AG04449 (cell line): ENCODE data around the gene LOXL4.
A peak's percentile ranks its signal among the peaks of the same experiment; 100 is the strongest.

Experiments used
- CTCF ChIA-PET: fragments of 350-600 bp; formaldehyde crosslinking; extraction: SDS; loops from one replicate; lab custom pipeline; 2021; ENCODE audit warnings: antibody characterized with exemption; lab: Yijun Ruan, JAX
- POLR2A ChIA-PET: fragments of 400-600, 350-600 bp; formaldehyde crosslinking; extraction: SDS; loops from one replicate; lab custom pipeline; 2020; ENCODE audit warnings: antibody characterized with exemption, inconsistent platforms; lab: Yijun Ruan, JAX
- DNase-seq: peaks from one replicate; pipeline ENCODE4 v3.0.0-alpha.2; 2010; ENCODE audit warnings: low read depth, low spot score
- H3K4me3 ChIP-seq: 2 replicates; pipeline ENCODE4 v1.5.1; 2011; ENCODE audit warnings: low read depth, mild to moderate bottlenecking, control low read depth, low read length
- TF ChIP-seq, protein P1 (sequence below): IDR thresholded peaks from one replicate; pipeline ENCODE4 v1.5.1; 2011; ENCODE audit warnings: mild to moderate bottlenecking, moderate library complexity, low read length, control low read depth, inconsistent platforms; ENCODE audit not compliant: insufficient read depth; ENCODE audit errors: missing control alignments

The LOXL4 gene

DNA sequence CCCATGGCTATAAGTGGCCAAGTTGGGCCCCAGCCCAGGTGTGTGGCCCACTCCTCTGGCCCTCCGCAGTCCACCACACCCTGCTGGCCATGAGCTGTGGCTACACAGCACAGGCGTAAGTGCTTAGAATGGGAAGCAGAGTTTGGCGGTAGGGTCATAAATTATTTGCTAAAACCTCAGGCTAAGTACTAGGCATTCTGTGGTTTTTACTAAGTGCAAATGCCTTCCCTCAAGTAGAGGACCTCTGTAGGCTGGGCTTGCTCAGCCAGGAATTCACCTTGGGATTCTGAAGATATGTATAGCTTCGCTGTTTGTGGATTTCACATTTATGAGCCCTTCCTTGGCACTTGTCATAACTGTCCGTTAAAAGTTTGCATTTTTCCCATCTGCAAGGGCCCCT, 44.8 kb upstream of the LOXL4 start:
- TF ChIP-seq, protein P1, sequence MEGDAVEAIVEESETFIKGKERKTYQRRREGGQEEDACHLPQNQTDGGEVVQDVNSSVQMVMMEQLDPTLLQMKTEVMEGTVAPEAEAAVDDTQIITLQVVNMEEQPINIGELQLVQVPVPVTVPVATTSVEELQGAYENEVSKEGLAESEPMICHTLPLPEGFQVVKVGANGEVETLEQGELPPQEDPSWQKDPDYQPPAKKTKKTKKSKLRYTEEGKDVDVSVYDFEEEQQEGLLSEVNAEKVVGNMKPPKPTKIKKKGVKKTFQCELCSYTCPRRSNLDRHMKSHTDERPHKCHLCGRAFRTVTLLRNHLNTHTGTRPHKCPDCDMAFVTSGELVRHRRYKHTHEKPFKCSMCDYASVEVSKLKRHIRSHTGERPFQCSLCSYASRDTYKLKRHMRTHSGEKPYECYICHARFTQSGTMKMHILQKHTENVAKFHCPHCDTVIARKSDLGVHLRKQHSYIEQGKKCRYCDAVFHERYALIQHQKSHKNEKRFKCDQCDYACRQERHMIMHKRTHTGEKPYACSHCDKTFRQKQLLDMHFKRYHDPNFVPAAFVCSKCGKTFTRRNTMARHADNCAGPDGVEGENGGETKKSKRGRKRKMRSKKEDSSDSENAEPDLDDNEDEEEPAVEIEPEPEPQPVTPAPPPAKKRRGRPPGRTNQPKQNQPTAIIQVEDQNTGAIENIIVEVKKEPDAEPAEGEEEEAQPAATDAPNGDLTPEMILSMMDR, result no peak
- DNase-seq, result no peak
- no peak overlapping the region for H3K4me3 ChIP-seq
- CTCF ChIA-PET, result interaction anchor here (0.6 to 7.3 kb wide), 13 partner anchors 9 to 159 kb away, joined by 3 to 142 read pairs (median 5); partner anchors contain the start of gene LOXL4
- POLR2A ChIA-PET, result interaction anchor here (1.6 kb wide), 1 partner anchor 11 kb away, joined by 8 read pairs; no protein-coding TSS in a partner anchor

DNA sequence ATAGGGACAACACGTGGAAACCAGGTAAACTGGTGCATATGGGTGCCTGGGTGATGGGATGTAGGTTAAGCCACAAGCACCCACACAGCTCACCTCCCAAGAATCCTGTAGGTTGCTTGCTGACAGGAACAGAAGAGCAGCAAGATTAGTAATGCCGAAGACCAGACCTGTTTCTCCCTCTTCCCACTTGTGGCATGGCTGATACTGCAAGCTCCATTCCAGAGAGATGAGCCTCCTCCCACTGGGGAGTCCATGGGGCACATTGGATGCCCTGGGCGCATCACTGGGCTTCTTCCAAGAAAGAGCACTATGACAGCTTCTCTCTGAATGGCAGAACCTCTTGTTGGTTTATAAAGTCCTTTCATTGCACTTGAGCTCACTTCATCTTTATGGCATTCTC, 44.4 kb upstream of the LOXL4 start:
- TF ChIP-seq, protein P1, result no peak
- POLR2A ChIA-PET, result interaction anchor here (1.6 kb wide), 1 partner anchor 11 kb away, joined by 8 read pairs; no protein-coding TSS in a partner anchor

DNA sequence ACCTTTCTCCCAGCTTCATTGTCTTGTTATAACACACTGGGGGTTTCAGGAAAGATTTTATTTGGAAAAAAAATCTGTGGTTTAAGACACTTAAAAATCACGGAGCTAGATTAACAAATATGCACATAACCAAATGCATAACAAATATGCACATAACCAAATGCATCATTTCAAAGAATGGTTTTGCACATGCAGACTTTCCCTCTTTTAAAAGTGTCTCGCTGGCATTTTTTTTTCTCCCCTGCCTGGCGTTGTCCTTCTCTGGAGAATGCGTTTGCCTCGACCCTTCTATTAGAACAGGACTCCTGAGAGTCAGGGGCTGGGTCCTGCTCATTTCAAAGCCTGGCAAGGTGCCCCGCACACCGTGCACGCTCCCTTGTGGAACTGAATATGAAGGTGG, 42.7 kb upstream of the LOXL4 start:
- DNase-seq, result no peak
- TF ChIP-seq, protein P1, result no peak
- H3K4me3 ChIP-seq, result no peak overlapping the region
- POLR2A ChIA-PET, result no interaction called here
- CTCF ChIA-PET, result interaction anchor here (1.2 to 7.3 kb wide), 19 partner anchors 8 to 141 kb away, joined by 3 to 142 read pairs (median 14); partner anchors contain the start of gene LOXL4

More for the DNA sequence above, 44.4 kb upstream of the LOXL4 start:
- CTCF ChIA-PET, result interaction anchor here (0.6 to 7.3 kb wide), 11 partner anchors 10 to 159 kb away, joined by 3 to 142 read pairs (median 5); partner anchors contain the start of gene LOXL4
- DNase-seq, result no peak
- H3K4me3 ChIP-seq, result no peak overlapping the region

DNA sequence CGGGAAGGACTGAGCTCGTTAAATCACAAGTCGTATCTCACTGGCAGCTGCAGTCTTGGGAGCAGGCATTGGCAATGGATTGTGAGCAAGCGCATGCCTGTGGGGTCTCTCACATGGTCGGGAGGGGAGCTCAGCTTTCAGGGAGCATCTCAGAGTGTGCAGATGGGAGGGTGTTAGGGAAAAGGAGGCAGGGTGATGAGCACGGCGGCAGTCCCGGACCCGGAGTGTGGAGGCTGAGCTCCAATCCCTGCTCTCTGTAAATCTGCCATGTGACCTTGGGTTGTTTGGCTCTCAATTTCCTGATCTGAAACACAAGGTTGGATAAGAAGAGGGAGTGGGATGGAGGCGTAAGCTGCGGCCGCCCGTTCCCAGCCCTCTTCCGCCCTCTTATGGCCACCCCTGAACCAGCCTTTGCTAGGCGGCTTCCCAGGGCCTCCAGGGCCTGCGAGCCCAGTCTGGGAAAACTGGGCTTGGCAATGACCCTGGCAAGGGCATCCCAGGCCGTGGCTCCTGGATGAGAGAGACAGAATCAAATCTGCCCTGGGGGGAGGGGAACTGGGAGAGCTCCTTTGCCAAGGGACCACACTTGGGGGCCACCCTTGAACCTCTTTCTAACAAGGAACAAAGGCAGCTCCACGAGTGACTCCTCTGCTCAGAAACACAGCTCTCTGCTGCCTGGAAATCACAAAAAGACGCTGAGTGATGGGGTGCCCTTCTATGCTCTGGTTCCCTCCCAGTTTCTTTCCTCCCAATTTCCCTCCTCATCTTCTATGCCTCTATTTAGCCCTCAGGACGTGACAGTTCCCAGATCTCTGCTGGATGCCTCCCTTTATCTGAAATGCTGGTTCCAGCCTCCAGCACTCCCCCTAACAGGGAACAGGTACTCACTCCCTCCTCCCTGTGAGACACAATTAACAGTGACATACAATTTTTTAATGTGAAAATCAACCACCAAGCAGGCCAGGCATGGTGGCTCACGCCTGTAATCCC, 41.7 kb upstream of the LOXL4 start:
- peak; percentile 16 for DNase-seq
- POLR2A ChIA-PET, result interaction anchor here (0.8 to 1.9 kb wide), 7 partner anchors 16 to 84 kb away, joined by 3 to 9 read pairs (median 4); partner anchors contain the start of gene LOXL4
- H3K4me3 ChIP-seq, result peak overlapping the region; percentile 15
- CTCF ChIA-PET, result interaction anchor here (0.7 to 7.3 kb wide), 66 partner anchors 9 to 608 kb away, joined by 3 to 142 read pairs (median 4); partner anchors contain the start of genes HPS1, LOXL4 and R3HCC1L
- TF ChIP-seq, protein P1, result peak; percentile 96

DNA sequence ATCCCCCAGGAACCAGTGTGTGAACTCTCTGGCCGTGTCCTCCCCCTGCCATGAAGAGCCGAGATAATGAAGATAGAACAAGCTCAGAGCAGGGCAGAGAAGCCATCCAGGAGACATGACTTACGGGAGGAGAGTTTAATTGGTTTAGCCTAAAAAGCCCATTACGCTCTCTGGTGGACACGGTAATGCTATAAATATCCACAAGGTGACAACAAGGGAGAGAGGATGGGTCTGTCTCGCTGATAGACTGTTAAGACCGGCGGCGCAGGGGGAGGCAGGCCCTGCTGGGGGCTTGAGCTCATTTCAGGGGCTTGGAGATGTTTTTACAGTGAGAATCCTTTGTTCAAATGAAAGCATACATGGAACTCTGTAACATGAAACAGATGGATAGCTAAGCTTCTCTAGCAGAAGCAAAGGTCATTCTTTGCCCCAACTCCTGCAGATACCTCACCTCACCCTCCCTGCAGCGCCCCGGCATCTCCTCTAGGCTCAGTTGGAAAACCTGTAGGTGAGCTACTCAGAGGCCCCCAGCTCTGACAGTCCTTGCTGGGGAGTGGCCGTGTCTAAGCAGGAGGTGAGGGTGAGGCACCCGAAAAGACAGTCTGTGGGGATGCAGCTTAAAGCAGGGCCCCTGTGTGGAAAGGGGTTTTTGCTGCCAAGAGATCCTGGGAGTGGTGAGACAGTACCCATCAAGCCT, 40.8 kb upstream of the LOXL4 start:
- H3K4me3 ChIP-seq, result peak overlapping the region; percentile 15; the same call in 1 of the 2 replicates
- TF ChIP-seq, protein P1, result no peak
- ChIA-PET CTCF (interaction anchor here (0.7 to 7.3 kb wide), 59 partner anchors 8 to 263 kb away, joined by 3 to 142 read pairs (median 5); partner anchors contain the start of genes HPS1, LOXL4 and R3HCC1L), POLR2A (interaction anchor here (0.8 to 1.9 kb wide), 7 partner anchors 15 to 85 kb away, joined by 3 to 9 read pairs (median 4); partner anchors contain the start of gene LOXL4)
- no peak for DNase-seq
